Spleen (tissue), 7 donors: ENCODE results near the gene RPP30.

ENCODE experiments used
- POLR2A ChIP-seq, 3 donors: fragments of 450-650 bp; IDR thresholded peaks; one replicate each; pipeline ENCODE4 v1.5.1; 2017; ENCODE audit warnings: antibody characterized with exemption in 3 of 3, mild to moderate bottlenecking in 1 of 3
- TF ChIP-seq, protein P1 (sequence below), 11 experiments: fragments of 200-600 bp in 7 of 11; fragments of 450-650 bp in 4 of 11; sonication (generic) in 4 of 11; IDR thresholded peaks in 8 of 11; conservative IDR thresholded peaks in 3 of 11; 1 replicate in 7 of 11; 2 replicates in 4 of 11; pipeline versions ENCODE4 v1.4.0 to v1.8.0; 2016 to 2021; ENCODE audit warnings: antibody characterized with exemption in 11 of 11, inconsistent platforms in 4 of 11, mild to moderate bottlenecking in 1 of 11
- donor health status: DM: no; HTN: no; CAD: no; lungs with moderate emphysema.
- donor health status: DM: no; HTN: no; CAD: no.
- donor health status: DM: no; HTN: no; CAD: no.

DNA sequence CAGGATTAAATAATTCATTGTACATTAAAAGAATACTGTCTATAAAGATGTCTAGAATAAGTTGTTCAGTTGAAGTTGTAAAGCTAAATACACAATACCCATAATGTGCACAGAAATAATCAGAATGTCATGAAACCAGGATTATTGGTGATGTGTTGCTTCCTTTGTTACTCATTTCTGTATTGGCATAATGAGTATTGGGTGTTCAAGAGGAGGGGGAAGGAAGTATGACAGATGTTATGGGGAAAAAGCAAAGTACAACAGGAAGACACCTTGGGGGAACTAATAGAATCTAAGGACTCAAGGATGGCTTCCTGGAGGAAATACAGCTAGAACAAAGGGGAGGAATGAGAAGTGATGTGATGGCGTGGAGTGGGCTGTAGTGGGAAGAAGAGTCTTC lies 34.2 kb downstream of the RPP30 start:
- TF ChIP-seq, protein P1, sequence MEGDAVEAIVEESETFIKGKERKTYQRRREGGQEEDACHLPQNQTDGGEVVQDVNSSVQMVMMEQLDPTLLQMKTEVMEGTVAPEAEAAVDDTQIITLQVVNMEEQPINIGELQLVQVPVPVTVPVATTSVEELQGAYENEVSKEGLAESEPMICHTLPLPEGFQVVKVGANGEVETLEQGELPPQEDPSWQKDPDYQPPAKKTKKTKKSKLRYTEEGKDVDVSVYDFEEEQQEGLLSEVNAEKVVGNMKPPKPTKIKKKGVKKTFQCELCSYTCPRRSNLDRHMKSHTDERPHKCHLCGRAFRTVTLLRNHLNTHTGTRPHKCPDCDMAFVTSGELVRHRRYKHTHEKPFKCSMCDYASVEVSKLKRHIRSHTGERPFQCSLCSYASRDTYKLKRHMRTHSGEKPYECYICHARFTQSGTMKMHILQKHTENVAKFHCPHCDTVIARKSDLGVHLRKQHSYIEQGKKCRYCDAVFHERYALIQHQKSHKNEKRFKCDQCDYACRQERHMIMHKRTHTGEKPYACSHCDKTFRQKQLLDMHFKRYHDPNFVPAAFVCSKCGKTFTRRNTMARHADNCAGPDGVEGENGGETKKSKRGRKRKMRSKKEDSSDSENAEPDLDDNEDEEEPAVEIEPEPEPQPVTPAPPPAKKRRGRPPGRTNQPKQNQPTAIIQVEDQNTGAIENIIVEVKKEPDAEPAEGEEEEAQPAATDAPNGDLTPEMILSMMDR (IDR thresholded peaks at IDR 0.05 in 8 of 11, conservative IDR thresholded peaks at IDR 0.05 in 3 of 11), result no peak
- TF ChIP-seq POLR2A (IDR thresholded peaks at IDR 0.05), result no peak
